GM12865 (cell line): Measurements from ENCODE around the gene UHRF1.

Experiments used
- DNase-seq: peaks from one replicate; pipeline ENCODE4 v3.0.0; 2010; ENCODE audit warnings: low read depth
- H3K4me3 ChIP-seq: 2 replicates; pipeline ENCODE4 v1.5.1; 2011; ENCODE audit warnings: mild to moderate bottlenecking, low read depth, low read length, control low read depth
- TF ChIP-seq, protein P1 (sequence below): IDR thresholded peaks from 2 replicates; pipeline ENCODE4 v1.5.1; 2011; ENCODE audit warnings: low read length, control low read depth, low read depth, inconsistent platforms; ENCODE audit not compliant: insufficient read depth; ENCODE audit errors: missing control alignments

UHRF1 gene

GRCh38 chr19:4976401-4977298 is 67.3 kb downstream of the UHRF1 start:
- TF ChIP-seq, protein P1, sequence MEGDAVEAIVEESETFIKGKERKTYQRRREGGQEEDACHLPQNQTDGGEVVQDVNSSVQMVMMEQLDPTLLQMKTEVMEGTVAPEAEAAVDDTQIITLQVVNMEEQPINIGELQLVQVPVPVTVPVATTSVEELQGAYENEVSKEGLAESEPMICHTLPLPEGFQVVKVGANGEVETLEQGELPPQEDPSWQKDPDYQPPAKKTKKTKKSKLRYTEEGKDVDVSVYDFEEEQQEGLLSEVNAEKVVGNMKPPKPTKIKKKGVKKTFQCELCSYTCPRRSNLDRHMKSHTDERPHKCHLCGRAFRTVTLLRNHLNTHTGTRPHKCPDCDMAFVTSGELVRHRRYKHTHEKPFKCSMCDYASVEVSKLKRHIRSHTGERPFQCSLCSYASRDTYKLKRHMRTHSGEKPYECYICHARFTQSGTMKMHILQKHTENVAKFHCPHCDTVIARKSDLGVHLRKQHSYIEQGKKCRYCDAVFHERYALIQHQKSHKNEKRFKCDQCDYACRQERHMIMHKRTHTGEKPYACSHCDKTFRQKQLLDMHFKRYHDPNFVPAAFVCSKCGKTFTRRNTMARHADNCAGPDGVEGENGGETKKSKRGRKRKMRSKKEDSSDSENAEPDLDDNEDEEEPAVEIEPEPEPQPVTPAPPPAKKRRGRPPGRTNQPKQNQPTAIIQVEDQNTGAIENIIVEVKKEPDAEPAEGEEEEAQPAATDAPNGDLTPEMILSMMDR = no peak
- no peak for DNase-seq
- no peak overlapping the region for H3K4me3 ChIP-seq

- DNase-seq = no peak
- no peak overlapping the region for H3K4me3 ChIP-seq
- TF ChIP-seq, protein P1 = no peak
Measured at GRCh38 chr19:4977299-4978174, 68.2 kb downstream of the UHRF1 start.

DNA sequence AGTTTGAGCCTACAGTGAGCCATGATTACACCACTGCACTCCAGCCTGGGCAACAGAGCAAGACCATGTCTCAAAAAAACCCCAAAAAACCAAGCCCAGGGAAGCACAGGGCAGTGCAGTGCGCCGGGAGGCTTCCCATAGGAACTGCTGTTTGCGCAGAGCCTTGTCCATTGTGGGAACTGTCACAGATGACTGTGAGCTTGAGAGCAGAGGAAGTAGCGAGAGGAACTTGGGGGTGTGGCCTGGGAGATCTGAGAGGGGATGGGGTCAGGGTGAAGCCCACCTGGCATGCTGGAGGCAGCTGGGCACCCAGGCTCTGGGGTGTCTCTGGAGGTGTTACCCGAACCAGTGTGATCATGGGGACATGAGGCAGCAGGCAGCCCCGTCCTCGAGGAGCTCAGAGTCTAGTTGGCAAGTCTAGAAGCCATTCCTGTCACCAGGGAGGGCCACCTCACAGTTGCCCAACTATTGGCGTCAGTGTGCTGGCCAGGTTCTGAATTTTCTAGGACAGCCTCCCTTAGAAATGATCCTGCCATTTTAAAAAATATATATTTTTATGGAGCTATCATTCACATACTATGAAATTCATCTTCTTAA is 70.0 kb downstream of the UHRF1 start:
- DNase-seq = no peak
- TF ChIP-seq, protein P1 = no peak
- H3K4me3 ChIP-seq = no peak overlapping the region

DNA sequence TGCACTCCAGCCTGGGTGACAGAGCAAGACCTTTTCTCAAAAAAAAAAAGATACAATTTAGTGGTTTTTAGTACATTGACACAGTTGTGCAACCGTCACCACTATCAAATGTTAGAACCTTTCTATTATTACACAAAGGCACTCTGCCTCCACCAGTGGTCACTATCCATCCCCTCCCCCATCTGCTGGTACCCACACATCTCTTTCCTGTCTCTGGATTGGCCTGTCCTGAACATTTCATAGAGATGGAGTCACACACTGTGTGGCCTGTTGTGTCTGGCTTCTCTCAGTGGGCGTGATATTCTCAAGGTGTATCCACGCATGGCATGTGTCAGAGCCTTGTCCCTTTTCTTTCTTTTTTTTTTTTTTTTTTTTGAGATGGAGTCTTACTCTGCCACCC is 70.8 kb downstream of the UHRF1 start:
- DNase-seq = no peak
- TF ChIP-seq, protein P1 = no peak
- no peak overlapping the region for H3K4me3 ChIP-seq

GRCh38 chr19:4980838-4981680 is 71.8 kb downstream of the UHRF1 start:
- TF ChIP-seq, protein P1 = no peak
- DNase-seq = no peak
- no peak overlapping the region for H3K4me3 ChIP-seq

- TF ChIP-seq, protein P1 = no peak
- DNase-seq = no peak
Measured at GRCh38 chr19:4981681-4981958, 72.3 kb downstream of the UHRF1 start.

More at GRCh38 chr19:4981681-4981958, 72.3 kb downstream of the UHRF1 start:
- H3K4me3 ChIP-seq = no peak overlapping the region
